SU-DHL-6 (cell line): ENCODE results near the gene WFDC8.

Experiments used
- EZH2phosphoT487 ChIP-seq: fragments of 200-600 bp; sonication (generic), shearing (Covaris generic); conservative IDR thresholded peaks from 2 replicates; pipeline ENCODE4 v1.6.1; 2018; ENCODE audit warnings: mild to moderate bottlenecking, antibody characterized with exemption, low read length, moderate library complexity, mixed read lengths
- TF ChIP-seq, protein P1 (sequence below): fragments of 200-600 bp; sonication (generic); IDR thresholded peaks from one replicate; pipeline ENCODE4 v1.5.1; 2017; ENCODE audit warnings: antibody characterized with exemption, mild to moderate bottlenecking, low read length, moderate library complexity; ENCODE audit not compliant: insufficient read depth, poor library complexity, severe bottlenecking

DNA sequence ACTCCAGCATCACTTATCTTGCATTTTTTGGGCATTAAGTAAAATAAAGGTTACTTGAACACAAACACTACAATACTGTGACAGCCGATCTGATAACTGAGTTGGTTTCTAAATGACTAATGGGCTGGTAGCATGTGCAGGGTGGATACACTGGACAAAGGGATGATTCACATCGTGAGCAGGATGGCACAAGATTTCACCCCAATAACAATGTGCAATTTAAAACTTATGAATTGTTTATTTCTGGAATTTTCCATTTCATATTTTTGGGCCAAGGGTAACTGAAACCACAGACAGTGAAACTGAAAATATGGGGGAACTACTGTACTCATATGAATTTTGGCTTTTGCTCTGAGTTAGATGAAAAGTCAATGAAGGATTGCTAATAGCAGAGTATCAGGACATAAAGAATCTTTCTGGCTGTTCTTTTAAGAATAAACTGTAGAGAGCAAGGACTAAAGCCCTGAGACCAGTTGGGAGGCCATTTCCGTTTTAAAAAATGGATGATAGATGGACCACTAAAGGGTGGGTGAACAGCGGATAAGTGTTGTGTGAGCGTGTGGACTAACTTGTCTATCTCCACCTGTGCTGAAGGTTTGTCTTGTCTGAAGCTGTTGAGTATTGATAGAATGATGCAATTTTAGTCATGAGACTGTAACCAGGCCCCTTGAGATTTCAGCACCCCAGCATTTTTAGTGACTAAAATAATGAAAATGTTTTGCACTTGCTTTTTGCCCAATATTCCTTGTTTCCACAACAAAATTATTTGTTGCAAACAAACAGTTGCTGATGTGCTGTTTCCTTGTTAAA is 71.9 kb downstream of the WFDC8 start:
- TF ChIP-seq, protein P1, sequence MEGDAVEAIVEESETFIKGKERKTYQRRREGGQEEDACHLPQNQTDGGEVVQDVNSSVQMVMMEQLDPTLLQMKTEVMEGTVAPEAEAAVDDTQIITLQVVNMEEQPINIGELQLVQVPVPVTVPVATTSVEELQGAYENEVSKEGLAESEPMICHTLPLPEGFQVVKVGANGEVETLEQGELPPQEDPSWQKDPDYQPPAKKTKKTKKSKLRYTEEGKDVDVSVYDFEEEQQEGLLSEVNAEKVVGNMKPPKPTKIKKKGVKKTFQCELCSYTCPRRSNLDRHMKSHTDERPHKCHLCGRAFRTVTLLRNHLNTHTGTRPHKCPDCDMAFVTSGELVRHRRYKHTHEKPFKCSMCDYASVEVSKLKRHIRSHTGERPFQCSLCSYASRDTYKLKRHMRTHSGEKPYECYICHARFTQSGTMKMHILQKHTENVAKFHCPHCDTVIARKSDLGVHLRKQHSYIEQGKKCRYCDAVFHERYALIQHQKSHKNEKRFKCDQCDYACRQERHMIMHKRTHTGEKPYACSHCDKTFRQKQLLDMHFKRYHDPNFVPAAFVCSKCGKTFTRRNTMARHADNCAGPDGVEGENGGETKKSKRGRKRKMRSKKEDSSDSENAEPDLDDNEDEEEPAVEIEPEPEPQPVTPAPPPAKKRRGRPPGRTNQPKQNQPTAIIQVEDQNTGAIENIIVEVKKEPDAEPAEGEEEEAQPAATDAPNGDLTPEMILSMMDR, result no peak
- TF ChIP-seq EZH2phosphoT487, result no peak
